Omental fat pad (tissue), 4 donors: ENCODE results near the gene RBBP6. TPM values are rescaled to one million over a fixed set of nuclear protein-coding genes. Genes with fewer than 3 reads are reported as not detected.
A peak's percentile ranks its signal among the peaks of the same experiment; 100 is the strongest.
"Not testable (repeated sequence)": the region's sequence is repeated elsewhere in the genome, so short reads cannot be mapped to it uniquely, and the experiment has no call there.

Experiments used
- ATAC-seq: fragments of 150-250 bp; one replicate; pipeline ENCODE4 v1.9.1; 2016; ENCODE audit warnings: mild to moderate bottlenecking, moderate library complexity; ENCODE audit not compliant: low FRiP score
- DNase-seq: peaks from one replicate; pipeline ENCODE4 v3.0.0-alpha.2; 2019; ENCODE audit warnings: low spot score
- CTCF ChIP-seq, 3 donors: fragments of 450-650 bp; IDR thresholded peaks; one replicate each; pipeline ENCODE4 v1.5.1; 2016 to 2017; ENCODE audit warnings: antibody characterized with exemption in 3 of 3, mild to moderate bottlenecking in 3 of 3, moderate library complexity in 2 of 3
- total RNA-seq, 4 donors: library from RNA; depleted of rRNA; stranded (reverse); fragments of >200 nt; gene quantifications; one replicate each; pipeline ENCODE4 v1.1.0, GENCODE V29; 2016

RBBP6 gene
- total RNA-seq: 10 to 100 TPM; 48.5 to 91.6 (median 80.4) TPM

GRCh38 chr16:24539295-24539849, at the start of gene RBBP6:
RBBP6 (plus strand) TSS chr16:24539566; CDS start chr16:24540627, 1,061 bp downstream.
- DNase-seq (peak; percentile 86), ATAC-seq (peak; percentile 97)
- no peak for TF ChIP-seq CTCF (IDR thresholded peaks at IDR 0.05)

GRCh38 chr16:24490866-24491265, 48.5 kb upstream of the RBBP6 start:
- DNase-seq (no peak), ATAC-seq (no peak)
- TF ChIP-seq CTCF (IDR thresholded peaks at IDR 0.05): no peak

GRCh38 chr16:24491731-24492130, 47.6 kb upstream of the RBBP6 start:
- ATAC-seq (no peak), DNase-seq (no peak)
- no peak for TF ChIP-seq CTCF (IDR thresholded peaks at IDR 0.05)

GRCh38 chr16:24493821-24494220, 45.5 kb upstream of the RBBP6 start:
- TF ChIP-seq CTCF (IDR thresholded peaks at IDR 0.05): no peak
- no peak for DNase-seq

GRCh38 chr16:24495207-24495606, 44.2 kb upstream of the RBBP6 start:
- not testable (repeated sequence) for ATAC-seq, DNase-seq

More at GRCh38 chr16:24493821-24494220, 45.5 kb upstream of the RBBP6 start:
- no peak for ATAC-seq

GRCh38 chr16:24497440-24497839, 41.9 kb upstream of the RBBP6 start:
- TF ChIP-seq CTCF (IDR thresholded peaks at IDR 0.05): no peak
- DNase-seq (no peak), ATAC-seq (no peak)

- DNase-seq (no peak), ATAC-seq (no peak)
Measured at GRCh38 chr16:24499193-24499814, 40.1 kb upstream of the RBBP6 start.

More at GRCh38 chr16:24499193-24499814, 40.1 kb upstream of the RBBP6 start:
- TF ChIP-seq CTCF (IDR thresholded peaks at IDR 0.05): no peak
